ENCODE data around the gene CHD9.

DNA sequence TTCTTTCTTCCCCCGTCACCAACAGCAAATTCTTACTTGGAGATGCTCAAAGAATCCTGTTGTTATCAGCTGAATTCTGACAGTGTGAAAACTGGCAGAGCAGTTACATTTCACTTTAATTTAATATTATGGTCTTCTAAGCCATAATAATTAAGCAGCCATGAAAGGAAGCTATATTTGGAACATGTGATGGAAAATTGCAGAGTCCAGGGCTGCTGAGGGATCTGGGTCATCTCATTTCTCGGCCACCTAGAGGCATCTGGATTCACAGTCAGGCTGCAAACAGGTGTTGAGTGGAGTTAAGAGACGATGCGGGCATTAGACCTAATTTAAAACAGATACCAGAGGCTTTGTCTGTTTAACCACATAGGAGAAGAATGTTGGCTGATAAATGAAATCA, 40.5 kb upstream of the CHD9 start:
- TF ChIP-seq, protein P1, sequence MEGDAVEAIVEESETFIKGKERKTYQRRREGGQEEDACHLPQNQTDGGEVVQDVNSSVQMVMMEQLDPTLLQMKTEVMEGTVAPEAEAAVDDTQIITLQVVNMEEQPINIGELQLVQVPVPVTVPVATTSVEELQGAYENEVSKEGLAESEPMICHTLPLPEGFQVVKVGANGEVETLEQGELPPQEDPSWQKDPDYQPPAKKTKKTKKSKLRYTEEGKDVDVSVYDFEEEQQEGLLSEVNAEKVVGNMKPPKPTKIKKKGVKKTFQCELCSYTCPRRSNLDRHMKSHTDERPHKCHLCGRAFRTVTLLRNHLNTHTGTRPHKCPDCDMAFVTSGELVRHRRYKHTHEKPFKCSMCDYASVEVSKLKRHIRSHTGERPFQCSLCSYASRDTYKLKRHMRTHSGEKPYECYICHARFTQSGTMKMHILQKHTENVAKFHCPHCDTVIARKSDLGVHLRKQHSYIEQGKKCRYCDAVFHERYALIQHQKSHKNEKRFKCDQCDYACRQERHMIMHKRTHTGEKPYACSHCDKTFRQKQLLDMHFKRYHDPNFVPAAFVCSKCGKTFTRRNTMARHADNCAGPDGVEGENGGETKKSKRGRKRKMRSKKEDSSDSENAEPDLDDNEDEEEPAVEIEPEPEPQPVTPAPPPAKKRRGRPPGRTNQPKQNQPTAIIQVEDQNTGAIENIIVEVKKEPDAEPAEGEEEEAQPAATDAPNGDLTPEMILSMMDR (conservative IDR thresholded peaks at IDR 0.05): no peak
- TF ChIP-seq EZH2 (IDR thresholded peaks at IDR 0.05; ENCODE audit: low read depth): no peak

Measured in PC-9 (cell line).